HG03460 (cell line): ENCODE results near the gene NBPF1.
"Not testable (repeated sequence)": the region's sequence is repeated elsewhere in the genome, so short reads cannot be mapped to it uniquely, and the experiment has no call there.

Experiments
- ATAC-seq: cut with Tn5 transposase; IDR thresholded peaks from one replicate; pipeline ENCODE4 v1.9.1; 2021; ENCODE audit not compliant: unreplicated experiment

Gene NBPF1

DNA sequence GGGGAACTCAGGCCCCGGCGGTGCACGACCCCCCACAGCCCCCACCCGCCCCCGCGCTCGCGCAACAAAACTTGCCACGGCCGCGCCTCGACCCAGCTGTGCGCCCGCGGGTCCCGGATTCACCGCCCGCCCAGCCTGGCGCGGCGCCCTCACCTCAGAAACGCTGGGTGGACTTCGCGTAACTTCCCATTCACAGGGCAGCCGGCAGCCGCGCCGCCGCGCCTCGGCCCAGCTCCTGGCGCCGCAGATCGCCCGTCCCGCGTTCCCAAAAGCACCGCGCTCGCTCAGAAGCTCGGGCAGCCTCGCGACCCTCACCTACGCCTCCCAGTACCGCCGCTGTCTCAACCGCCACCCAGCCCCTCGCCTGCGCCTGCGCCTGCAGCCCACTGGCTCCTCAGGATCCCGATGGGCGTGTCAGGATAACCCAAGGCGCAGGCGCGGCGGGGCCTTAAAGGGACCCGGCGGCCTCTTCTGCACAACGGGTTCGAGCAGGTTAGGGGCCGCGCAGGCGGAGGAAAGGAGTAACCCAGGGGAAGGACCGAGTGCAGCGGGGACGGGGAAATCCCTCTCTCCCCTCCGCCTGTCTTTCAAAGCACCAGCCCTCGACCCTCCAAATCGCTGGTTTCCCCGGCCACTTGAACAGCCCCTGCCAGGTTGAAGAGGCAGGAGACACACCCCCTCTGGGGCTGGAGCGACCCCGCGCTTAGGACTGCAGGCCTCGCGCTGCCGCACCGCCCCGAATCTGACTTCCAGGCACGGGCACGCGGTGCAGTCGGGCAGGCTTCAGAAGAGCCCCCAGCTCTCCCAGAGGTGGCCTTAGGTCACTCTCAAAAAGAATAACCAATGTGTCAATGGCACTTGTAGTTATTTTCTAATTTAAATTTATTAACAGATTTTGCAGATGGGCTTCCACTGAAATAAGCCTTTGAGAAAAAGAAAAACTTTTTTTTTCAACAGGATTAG is at the start of gene NBPF1:
Gene NBPF1 (minus strand): TSS at position 380 of the 963 bp plus-strand sequence.
- peak; percentile 86 for ATAC-seq

DNA sequence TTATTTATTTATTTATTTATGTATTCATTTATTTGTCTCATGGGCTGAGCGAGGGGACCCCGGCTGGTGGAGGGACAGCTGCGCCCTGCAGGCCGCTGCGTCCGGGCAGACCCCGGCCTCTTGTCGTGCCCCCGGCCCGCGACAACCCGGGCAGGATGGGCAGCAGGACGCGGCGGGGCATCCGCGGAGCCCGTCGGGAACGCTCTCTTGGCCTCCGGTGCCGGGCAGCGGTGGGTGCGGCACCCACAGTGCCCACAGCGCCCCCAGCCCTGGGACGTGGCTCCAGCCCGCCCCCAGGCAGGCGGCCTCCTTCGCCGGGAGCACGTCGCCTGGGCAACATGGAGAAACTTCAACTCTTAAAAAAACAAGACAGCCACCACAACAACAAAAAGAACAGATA is 44.9 kb upstream of the NBPF1 start:
- not testable (repeated sequence) for ATAC-seq

DNA sequence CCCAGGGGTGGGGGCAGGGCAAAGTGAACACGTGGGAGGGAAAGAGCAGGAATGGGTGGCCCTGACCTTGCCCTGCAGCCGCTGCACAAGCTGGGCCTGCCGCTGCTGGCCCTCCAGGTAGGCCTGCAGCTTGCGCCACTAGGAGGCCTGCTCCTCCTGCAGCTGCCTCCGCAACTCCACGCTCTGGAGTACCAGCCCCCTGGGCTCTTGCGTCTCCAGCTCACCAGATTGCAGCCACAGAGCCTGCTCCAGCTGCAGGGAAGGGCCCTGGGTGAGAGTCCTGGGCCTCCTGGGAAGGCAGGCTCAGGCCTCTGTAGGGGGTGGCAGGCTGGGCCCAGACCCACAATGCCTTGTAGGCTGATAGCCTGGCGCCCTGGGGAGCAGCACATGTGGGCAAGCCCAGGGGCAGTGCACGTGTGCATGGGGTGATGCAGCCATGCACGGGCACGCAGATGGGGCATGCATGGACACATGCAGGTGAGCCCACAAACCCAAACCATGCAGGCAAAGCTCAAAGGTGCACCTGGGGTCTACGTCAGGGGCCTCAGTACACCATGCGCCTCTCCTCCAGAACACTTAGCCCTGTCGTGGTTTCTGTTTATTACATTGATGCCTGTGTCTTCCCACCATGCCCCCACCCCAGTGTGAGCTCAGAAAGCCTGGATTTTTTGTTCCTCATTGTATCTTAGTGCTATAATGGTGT is 43.8 kb upstream of the NBPF1 start:
- not testable (repeated sequence) for ATAC-seq

DNA sequence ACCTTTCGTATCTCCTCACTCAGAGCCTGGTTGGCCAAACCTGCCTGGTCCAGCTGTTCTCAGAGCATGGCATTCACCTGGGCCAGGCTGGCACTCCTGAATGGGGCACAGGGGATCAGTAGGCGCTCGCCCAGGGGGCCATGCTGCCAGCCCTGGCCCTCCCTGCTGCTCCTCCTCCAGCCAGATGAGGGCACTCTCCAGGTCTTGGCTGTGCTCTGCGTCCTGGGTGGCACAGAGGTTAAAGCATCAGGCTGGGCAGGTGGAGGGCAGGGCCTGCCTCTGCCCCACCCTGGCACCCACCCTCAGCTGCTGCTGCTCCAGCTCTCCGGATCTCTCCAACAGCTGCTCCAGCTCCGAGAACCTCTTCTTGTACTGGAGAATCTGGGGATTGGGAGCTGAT is 43.2 kb upstream of the NBPF1 start:
- not testable (repeated sequence) for ATAC-seq

DNA sequence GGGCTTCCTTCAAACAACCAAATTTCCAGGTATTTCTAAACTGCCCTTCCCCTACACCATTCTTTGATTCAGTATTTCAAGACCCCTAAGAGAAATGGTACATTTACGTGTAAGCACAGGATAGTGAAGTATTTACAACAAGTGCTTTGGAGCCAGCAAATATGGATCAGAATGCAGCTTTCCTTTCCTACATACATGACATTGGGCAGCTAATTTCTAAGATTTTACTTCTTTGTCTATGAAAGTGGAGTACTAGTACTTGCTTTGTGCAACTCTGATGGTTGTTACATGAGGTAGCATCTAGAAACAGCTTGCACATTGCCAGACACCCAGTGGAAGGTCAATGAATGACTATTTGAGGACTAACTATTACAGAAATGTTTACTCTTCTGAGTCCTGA is 38.2 kb upstream of the NBPF1 start:
- ATAC-seq = not testable (repeated sequence)

DNA sequence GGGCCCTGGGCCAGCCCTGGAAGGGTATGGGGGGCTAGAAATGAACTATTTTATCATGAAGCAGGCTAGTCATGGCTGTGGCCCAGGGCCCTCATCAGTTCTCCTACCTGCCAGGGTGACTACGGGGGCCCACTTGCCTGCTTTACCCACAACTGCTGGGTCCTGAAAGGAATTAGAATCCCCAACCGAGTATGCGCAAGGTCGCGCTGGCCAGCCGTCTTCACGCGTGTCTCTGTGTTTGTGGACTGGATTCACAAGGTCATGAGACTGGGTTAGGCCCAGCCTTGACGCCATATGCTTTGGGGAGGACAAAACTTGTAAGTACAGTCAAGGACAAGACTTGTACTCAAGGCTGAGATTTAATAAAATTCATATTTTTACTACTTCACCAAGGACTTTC is 36.6 kb upstream of the NBPF1 start:
- ATAC-seq = not testable (repeated sequence)

DNA sequence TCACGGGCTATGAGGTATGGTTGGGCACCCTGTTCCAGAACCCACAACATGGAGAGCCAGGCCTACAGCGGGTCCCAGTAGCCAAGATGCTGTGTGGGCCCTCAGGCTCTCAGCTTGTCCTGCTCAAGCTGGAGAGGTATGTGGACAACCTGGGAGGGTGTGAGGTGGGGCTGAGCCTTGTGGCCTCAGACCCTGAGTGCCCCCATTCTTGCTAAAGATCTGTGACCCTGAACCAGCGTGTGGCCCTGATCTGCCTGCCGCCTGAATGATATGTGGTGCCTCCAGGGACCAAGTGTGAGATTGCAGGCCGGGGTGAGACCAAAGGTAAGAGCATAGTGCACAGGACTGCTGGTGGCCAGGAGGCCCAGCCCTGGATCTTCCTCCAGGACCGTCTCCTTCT is 36.0 kb upstream of the NBPF1 start:
- not testable (repeated sequence) for ATAC-seq

DNA sequence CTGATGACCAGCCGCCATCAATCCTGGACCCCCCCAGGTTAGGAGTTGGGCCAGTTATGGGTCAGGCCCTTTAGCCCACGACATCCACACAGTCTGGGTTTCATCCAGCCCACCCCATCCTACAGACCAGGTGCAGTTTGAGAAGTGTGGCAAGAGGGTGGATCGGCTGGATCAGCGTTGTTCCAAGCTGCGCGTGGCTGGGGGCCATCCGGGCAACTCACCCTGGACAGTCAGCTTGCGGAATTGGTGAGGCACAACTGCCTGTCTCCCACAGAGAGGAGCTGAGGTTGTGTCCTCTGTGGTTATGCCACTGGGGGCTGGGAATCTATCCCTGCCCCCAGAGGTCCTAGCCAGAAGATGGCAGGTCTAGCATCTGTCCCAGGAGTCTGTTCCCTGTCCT is 35.4 kb upstream of the NBPF1 start:
- ATAC-seq = not testable (repeated sequence)

DNA sequence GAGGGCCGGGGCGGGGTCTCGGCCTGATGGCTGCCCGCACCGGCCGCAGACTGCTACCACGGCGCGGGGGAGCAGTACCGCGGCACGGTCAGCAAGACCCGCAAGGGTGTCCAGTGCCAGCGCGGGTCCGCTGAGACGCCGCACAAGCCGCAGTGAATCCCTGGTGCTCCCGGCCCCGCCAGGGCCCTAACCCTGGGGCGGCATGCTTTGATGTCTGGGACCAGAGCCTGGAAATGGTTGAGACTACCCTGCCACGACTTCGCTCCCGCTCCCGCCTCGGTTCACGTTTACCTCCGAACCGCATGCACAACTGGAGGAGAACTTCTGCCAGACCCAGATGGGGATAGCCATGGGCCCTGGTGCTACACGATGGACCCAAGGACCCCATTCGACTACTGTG is 34.9 kb upstream of the NBPF1 start:
- not testable (repeated sequence) for ATAC-seq

DNA sequence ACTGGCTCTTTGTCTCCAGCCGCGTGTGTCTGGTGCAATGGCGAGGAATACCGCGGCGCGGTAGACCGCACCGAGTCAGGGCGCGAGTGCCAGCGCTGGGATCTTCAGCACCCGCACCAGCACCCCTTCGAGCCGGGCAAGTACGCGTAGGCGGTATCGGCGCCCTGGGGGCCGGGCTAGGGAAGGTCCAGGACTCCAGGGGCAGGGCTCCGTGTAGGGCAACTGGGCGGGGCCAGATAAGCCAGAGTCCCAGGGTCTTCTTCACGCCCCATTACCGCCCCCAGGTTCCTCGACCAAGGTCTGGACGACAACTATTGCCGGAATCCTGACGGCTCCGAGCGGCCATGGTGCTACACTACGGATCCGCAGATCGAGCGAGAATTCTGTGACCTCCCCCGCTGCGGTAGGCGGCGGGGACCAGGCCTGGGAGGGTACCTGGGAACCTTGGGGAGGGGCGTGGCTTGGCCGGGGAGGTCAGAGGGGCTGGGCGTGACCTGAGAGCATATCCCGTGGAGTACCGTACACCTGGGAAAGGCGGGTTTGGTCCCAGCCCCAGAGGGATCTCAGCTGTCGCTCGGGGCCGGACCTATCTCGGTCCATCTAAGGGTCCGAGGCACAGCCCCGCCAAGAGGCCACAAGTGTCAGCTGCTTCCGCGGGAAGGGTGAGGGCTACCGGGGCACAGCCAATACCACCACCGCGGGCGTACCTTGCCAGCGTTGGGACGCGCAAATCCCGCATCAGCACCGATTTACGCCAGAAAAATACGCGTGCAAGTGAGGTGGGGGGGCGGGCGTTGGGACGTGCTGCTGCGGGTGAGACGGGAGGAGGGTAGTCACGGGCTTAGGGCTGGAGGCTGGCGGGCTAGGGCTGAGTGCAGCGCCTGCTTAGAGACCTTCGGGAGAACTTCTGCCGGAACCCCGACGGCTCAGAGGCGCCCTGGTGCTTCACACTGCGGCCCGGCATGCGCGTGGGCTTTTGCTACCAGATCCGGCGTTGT is 34.1 kb upstream of the NBPF1 start:
- ATAC-seq = not testable (repeated sequence)

DNA sequence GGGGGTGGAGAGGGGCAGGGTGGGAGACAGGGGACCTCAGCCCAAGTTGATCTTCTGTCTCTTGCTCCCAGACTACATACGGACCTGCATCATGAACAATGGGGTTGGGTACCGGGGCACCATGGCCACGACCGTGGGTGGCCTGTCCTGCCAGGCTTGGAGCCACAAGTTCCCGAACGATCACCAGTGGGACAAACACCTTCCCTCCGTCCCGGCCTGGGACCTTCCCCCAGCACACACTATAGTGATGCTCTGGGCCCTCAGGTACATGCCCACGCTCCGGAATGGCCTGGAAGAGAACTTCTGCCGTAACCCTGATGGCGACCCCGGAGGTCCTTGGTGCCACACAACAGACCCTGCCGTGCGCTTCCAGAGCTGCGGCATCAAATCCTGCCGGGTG is 33.4 kb upstream of the NBPF1 start:
- ATAC-seq = not testable (repeated sequence)

DNA sequence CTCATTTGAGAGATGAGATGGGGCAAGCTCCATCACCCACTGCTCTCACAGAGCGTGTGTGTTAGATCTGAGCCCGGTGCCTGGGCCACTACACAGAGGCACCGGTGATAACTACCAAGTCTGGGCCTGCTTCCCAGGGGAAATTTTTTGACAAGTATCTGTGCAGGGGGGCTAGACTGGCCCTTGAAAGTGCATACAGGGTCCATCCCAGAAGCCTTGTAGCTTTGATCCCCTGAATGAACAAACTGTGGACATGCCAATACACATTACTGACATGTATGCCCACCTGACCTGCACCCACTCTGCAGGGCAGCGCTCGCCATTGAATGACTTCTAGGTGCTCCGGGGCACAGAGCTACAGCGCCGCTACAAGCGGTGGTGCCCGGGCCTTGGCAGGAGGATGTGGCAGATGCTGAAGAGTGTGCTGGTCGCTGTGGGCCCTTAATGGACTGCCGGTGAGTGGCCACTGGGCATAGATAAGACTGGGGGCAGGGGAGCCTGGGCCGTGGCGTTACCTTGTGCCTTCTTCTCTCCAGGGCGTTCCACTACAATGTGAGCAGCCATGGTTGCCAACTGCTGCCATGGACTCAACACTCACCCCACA is 32.8 kb upstream of the NBPF1 start:
- ATAC-seq = not testable (repeated sequence)

DNA sequence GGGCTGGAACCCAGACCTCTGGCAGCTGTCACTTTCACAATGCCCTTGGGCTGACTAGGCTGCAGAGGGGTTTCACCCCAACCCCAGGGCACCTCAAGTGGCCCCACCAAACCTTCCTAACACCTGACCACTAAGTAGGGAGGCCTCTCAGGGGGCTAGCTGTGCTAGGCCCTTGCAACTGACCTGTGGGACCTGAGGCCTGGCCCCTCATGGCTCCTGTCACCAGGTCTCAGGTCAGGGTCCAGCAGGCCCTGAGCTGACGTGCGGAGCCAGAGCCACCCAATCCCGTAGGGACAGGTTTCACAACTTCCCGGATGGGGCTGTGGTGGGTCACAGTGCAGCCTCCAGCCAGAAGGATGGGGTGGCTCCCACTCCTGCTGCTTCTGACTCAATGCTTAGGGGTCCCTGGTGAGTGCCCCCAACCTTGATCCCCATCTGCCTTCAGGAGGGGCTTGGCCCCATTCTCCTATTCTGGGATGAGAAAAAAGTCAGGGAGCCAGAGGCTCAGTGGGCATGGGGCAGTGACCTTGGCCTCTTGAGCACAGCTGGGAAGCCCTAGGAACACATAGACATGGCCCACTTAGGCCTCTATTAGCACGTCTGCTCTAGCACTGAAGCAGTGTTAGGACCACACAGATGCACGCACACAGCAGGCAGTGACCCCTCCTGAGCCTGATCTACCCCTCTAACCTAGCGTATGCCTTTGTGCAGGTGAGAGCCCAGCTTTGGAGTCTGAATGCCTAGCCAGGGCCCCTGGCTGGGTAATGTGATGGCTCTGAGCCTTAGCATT is 32.1 kb upstream of the NBPF1 start:
- peak; percentile 2 for ATAC-seq

DNA sequence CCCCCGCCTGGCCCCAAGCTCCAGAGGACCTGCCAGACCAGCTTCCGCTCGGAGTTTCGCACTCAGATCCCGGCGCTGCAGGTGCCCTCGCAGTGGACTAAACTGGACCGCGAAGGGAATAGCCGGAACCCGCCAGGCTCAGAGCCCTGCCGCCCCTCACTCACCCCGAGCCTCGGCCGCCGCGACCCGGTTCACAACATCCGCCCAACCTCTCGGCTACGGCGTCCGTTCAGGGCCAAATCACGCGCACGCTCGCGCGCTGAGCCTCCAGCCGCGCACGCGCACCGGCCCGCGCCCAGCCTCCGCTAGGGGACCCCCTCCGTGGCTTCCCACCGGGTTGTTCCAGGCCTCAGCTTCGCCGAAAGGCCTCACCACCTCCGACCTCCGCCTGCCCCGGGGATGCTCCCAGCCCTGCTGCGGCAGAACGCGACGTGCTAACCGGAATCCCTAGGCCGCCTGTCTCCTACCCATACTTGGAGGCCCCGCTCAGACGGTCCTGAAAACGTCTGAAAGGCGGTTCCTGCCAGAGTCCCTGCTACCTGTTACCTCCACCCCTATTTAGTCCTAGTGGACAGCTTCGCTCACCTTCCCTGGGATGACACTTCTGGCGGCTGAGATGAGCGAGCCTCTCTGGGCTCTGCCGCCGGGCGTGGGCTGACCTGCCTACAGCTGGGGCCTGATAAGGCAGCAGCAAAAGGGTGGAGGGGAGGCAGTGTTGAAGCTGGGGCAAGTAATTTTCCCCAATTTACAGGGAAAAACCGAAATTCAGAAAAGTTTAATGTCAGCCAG is 31.3 kb upstream of the NBPF1 start:
- peak; percentile 70 for ATAC-seq

DNA sequence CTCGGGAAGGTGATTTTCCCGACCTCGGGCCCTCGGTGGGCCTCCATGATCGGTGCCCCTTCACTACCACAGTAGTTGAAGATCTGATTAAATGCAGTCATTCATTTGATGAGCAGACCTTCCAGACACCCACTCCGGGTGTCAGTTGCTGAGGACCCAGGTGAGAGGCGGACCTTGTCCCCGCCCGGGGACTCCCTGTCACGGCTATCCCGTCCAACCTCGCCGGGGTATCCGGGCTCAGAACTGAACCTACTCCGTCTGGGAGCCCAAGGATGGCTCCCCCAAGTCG is 30.8 kb upstream of the NBPF1 start:
- ATAC-seq = peak; percentile 35

DNA sequence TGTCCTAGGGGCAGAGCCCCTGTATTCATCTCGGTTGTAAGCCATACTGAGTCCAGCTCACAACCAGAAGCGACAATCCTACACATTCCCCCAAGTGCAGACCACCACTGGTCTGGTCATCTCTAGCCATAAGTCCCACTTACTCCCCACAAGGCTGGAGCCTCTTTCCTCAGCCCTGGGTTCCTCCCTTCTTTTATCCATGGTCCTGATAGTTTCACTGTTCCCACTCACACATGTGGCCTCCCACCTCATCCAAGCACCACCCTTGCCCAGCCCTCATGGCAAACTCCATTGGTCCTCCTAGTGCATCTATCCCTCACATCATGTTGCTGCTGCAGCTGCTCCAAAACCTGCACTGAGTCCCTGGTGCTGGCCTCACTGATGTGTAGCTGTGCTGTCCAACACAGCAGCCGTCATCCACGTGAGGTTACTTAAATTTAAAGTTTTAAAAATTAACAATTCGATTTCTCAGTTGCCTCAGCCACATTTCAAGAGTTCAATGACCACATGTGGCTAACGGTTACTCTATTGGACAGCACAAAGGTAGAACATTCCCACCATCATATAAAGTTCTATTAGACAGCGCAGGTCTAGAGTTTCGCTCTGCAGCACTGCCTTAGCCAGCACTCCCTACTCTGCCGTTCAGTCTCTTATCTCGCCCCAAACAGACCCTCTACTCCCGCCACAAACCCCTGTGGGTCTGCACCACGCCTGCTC is 30.3 kb upstream of the NBPF1 start:
- peak; percentile 3 for ATAC-seq

DNA sequence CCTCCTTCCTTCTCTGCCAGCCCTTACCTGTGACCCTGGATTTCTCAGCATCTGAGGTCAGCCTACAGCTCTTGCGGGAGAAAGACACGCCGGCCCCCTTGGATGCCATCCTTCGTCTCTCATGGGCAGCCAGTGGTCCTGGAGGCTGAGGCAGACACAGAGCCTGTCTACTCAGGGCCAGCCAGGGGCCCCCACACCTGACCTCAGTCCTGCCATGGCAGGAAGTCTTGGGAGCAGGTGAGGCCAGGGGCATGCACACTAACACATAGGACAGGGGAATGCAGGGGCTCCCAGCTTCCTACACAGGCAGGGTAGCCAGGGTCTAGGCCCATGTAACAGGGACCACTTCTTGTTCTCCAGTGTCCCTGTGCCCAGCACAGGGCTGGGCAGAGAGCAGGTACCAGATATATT is 29.6 kb upstream of the NBPF1 start:
- ATAC-seq = not testable (repeated sequence)
